Measurements from ENCODE around the gene PDLIM4.

Gene PDLIM4

GRCh38 chr5:132319975-132320374 is 62.5 kb downstream of the PDLIM4 start:
- no peaks in the 10 kb centered on the region for H3K79me2 ChIP-seq (ENCODE audit: control insufficient read depth, low read length)
- no peak overlapping the region for H3K4me2 ChIP-seq (ENCODE audit: low read length)
- H3K4me1 ChIP-seq (ENCODE audit: control insufficient read depth, low read length), result no peaks in the 10 kb centered on the region
- no peaks in the 10 kb centered on the region for H4K20me1 ChIP-seq (ENCODE audit: control insufficient read depth, insufficient read depth, low read depth, low read length)
- no peak overlapping the region for H3K27ac ChIP-seq (ENCODE audit: low read depth, low read length)
- no peaks in the 10 kb centered on the region for H3K9me3 ChIP-seq (ENCODE audit: control insufficient read depth, insufficient read depth, low read length)
- H3K9me2 ChIP-seq (replicated peaks; ENCODE audit: control insufficient read depth, low read length), result no peaks in the 10 kb centered on the region
- no peaks in the 10 kb centered on the region for H3K27me3 ChIP-seq (ENCODE audit: control insufficient read depth, low read length)
- no peaks in the 10 kb centered on the region for H3K36me3 ChIP-seq (ENCODE audit: control insufficient read depth, low read length)
- no peak overlapping the region for H3K4me3 ChIP-seq (ENCODE audit: low read length)
- TF ChIP-seq EZH2phosphoT487 (IDR thresholded peaks at IDR 0.05; ENCODE audit: borderline replicate concordance, low read length), result no peak
- no peak for TF ChIP-seq CTCF (IDR thresholded peaks at IDR 0.05; ENCODE audit: low read depth, low read length, poor library complexity, severe bottlenecking)
- H3F3A ChIP-seq (ENCODE audit: control insufficient read depth, insufficient read depth), result no peaks in the 10 kb centered on the region

DNA sequence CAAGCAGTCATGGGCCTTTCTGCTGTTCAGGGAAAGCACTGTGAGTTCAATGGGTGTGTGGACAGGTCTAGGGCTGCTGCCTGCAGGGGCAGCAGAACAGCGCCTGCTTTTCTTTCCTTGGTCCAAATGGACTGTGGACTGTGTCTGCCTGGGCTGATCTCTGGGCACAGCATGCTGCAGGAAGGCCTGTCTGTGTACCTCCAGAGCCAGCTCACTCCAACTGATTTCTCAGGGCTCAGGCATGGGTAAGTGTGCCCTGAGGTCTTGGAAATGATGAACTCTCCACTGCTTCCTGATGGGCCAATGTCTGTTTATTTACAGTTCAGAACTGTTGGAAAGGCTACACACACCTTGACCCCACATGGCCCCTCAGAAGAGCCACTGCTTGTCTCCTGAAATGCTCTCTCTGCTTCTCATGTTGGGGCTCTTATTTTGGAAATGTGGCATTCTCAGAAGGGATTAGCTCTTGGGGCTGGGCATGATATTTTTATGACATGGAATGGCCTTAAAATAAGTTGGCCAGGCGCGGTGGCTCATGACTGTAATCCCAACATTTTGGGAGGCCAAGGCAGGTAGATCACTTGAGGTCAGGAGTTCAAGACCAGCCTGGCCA is 63.7 kb downstream of the PDLIM4 start:
- Histone ChIP-seq H3K4me3 (ENCODE audit: low read length) (no peak overlapping the region), H3K27ac (ENCODE audit: low read depth, low read length) (no peak overlapping the region), H3K4me2 (ENCODE audit: low read length) (no peak overlapping the region), H3K9me2 (replicated peaks; ENCODE audit: control insufficient read depth, low read length) (no peaks in the 10 kb centered on the region), H4K20me1 (ENCODE audit: control insufficient read depth, insufficient read depth, low read depth, low read length) (no peaks in the 10 kb centered on the region), H3K27me3 (ENCODE audit: control insufficient read depth, low read length) (no peaks in the 10 kb centered on the region), H3K79me2 (ENCODE audit: control insufficient read depth, low read length) (no peaks in the 10 kb centered on the region), H3K36me3 (ENCODE audit: control insufficient read depth, low read length) (no peaks in the 10 kb centered on the region), H3F3A (ENCODE audit: control insufficient read depth, insufficient read depth) (no peaks in the 10 kb centered on the region), H3K4me1 (ENCODE audit: control insufficient read depth, low read length) (no peaks in the 10 kb centered on the region), H3K9me3 (ENCODE audit: control insufficient read depth, insufficient read depth, low read length) (no peaks in the 10 kb centered on the region)
- TF ChIP-seq CTCF (IDR thresholded peaks at IDR 0.05; ENCODE audit: low read depth, low read length, poor library complexity, severe bottlenecking) (no peak), EZH2phosphoT487 (IDR thresholded peaks at IDR 0.05; ENCODE audit: borderline replicate concordance, low read length) (no peak)

DNA sequence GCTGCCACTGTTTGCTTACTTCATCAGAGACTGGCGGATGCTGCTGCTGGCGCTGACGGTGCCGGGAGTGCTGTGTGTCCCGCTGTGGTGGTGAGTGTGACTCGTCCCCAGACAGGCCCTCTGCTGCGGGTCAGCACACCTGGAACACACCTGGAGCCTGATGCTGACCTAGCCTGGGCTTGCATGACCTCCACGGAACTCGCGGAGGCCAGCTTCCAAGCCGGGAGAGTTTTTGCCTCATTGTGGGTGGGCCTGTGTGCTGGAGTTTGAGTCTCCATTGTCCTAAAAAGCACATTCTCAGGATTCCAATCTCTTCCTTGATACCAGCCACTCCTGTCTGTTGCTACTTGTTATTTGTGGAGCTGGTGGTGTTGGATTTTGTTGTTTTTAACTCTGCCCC is 64.8 kb downstream of the PDLIM4 start:
- TF ChIP-seq CTCF (IDR thresholded peaks at IDR 0.05; ENCODE audit: low read depth, low read length, poor library complexity, severe bottlenecking), result no peak
- TF ChIP-seq EZH2phosphoT487 (IDR thresholded peaks at IDR 0.05; ENCODE audit: borderline replicate concordance, low read length), result no peak
- Histone ChIP-seq H3K27me3 (ENCODE audit: control insufficient read depth, low read length) (no peaks in the 10 kb centered on the region), H3K79me2 (ENCODE audit: control insufficient read depth, low read length) (no peaks in the 10 kb centered on the region), H3K4me1 (ENCODE audit: control insufficient read depth, low read length) (no peaks in the 10 kb centered on the region), H3K4me3 (ENCODE audit: low read length) (no peak overlapping the region), H3K4me2 (ENCODE audit: low read length) (no peak overlapping the region), H3K9me3 (ENCODE audit: control insufficient read depth, insufficient read depth, low read length) (no peaks in the 10 kb centered on the region), H3F3A (ENCODE audit: control insufficient read depth, insufficient read depth) (no peaks in the 10 kb centered on the region), H3K27ac (ENCODE audit: low read depth, low read length) (no peak overlapping the region), H4K20me1 (ENCODE audit: control insufficient read depth, insufficient read depth, low read depth, low read length) (no peaks in the 10 kb centered on the region), H3K36me3 (ENCODE audit: control insufficient read depth, low read length) (no peaks in the 10 kb centered on the region), H3K9me2 (replicated peaks; ENCODE audit: control insufficient read depth, low read length) (no peaks in the 10 kb centered on the region)
